Activated CD4-positive, alpha-beta T cell treated with anti-CD3 and anti-CD28 coated beads, Interleukin-2, Interleukin-6, amounts not matched to agents 100 ng/mL and 50 ng/mL, durations not matched to agents 16 hours and 8 hours (primary cell): ENCODE data around the gene LRP2.
"Not testable (repeated sequence)": the region's sequence is repeated elsewhere in the genome, so short reads cannot be mapped to it uniquely, and the experiment has no call there.

Experiments used
- DNase-seq: peaks from one replicate; pipeline ENCODE4 v3.0.0-alpha.2; 2020

LRP2 gene

DNA sequence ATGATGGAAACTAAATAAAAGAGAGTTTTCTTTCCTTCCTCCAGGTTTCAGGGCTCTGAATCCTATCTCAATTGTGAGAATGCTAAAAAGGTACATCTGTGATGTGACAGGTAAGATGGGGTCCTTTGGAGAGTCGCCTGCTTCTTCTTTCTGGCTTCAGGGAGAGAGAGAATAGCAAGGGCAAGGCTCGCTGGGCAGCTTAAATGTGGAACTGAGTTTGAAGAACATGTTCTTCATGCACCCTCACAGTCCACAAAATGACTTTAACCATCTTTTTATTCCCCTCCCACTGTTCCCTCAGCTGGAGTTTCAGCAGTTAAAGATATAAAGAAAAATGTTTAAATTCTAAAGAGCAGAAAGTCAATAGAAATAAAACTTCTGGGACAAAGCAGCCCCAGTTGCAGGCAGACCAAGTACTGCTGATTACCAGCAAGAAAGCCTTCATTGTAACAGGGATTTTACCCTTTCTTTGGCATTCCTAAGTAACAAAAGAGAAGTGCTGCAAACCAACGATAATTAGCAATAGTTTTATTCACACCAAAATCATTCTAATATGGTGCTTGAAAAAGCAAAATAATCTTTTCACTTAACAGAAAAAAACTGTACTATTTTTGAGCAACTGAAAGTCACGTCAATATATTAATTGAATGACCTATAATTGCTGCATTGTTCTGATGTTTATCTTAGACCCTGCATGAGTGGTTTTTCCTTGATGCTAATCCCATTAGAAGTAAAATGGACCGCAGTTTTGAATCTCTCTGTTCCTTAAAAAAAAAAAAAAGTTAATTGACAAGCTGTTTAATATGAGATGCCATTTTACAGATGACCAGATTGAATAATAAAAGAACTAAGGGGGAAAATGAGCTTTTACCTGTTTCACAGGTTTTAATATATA, 61.5 kb downstream of the LRP2 start:
- no peak for DNase-seq

DNA sequence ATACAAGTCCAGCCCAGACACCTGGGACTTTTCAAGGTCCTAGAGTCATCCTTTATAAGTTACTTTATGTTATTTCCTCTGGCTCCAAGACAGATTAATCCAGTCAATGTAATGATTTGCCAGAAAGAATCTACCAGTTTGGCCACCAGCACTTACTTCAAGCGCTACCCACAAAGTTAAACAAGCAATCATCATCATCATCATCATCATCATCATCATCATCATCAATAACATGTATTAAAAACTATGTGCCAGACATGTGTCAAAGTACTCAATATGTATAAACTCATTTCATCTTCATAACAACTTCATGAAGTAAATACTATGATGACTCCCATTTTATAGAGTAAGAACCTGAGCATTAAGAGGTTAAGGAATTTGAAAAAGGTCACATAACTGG, 64.3 kb downstream of the LRP2 start:
- no peak for DNase-seq

DNA sequence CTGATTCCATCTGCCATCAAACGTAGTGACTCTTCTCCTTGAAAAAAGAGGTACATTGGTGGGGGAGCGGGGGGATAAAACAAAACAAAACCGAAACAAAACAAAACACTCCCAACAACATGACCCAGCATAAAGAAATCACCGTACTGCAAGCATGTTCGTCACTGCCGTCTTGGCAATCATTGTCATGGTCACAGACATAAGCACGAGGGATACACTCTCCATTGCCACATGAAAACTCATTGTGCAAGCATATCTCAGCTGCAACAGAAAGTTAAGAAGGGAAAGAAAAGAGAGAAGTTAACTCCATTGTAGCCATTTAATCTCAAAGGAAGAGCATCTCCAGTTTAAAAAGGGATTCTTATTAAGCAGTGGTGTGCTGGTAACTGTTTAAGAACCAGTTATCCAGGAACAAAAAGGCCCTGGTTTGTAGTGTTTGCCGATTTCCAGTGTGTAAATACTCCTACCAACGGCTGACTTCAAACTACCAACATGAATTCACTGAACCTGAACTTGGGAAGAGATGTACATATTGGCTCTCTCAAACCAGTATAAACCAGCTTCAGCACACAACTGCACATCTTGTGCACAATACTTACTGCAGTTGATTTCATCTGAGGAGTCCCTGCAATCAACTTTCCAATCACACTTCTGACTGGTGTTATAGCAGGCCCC, 68.2 kb downstream of the LRP2 start:
- DNase-seq = no peak

DNA sequence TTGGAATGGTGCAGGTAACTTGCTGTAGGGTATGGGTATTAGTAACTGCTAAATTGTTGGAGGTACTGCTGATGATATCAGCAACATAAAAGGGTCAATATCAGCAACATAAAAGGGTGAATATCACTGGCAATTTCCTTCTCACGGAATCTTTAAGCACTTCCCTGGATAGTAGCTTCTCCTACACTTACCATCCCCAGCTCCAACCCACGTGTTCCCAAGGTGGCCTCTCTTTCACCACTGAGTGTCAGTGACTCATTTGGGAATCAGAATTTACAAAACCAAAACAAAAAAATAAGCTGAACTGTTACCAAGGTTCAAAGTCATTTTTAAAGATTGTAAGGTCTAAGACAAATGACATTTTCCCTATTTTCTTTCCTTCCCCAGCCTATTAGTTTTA, 70.8 kb downstream of the LRP2 start:
- no peak for DNase-seq

DNA sequence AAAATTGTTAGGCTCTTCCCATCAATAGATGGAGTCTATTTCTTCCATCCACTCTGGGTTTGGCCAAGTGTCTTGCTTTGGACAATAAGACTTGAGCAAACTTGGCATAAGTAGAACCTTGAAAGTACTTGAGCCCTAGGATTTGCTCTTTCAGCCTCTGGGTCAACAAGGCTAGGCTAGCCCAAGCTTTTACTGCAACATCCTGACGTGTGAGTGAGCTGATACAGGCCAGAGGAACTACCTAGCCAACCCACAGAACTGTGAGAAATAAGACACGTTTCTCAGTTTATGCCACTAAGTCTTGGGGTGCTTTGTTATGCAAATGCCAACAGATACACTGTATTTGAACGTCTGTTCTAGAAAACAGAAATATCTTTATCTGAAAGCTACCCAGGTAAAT, 71.9 kb downstream of the LRP2 start:
- DNase-seq = no peak

DNA sequence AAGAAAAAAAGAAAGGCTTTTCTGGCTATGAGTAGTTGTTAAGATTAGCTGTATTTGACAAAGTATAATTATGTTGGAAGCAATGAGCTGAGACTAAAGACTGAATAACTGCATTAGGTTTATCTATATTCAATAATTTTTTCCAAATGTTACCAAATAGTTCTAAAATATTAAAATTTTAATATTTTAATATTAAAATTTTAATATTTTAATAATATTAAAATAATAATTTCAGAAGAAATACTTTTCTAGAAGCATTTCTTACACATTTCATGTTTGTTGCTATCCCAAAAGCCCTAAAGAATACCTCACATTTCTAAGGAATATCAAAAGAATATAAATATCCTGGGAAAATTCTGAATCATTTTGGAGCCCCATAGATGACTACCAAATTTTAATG, 74.7 kb downstream of the LRP2 start:
- DNase-seq = no peak

DNA sequence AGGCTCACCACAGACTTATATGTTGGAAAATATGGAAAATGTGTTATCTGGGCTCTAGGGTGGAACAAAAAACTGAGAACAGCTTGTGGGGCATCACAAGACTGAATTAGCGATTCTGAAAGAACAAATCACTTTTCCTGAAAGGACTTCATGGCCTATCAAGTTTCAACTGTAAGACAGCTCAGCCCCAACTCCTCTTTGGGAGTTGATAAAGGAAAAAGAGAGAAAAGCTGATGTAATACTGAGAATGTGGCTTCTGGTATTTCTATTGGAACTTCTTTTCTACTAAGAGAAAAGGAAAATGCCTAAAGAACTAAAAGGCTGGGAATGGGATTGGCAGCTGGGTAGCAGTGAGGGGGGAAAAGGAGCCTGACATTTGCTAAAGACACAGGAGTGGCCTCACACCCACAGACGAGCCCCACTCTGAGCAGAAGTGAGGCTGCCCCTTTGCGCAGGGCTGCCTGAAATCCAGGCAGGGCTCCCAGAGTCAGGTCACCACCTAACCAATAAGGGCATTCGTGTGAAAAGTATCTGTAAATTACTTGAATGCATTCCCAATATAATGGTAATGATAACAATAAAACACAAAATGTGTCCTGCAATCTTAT, 75.6 kb downstream of the LRP2 start:
- no peak for DNase-seq

DNA sequence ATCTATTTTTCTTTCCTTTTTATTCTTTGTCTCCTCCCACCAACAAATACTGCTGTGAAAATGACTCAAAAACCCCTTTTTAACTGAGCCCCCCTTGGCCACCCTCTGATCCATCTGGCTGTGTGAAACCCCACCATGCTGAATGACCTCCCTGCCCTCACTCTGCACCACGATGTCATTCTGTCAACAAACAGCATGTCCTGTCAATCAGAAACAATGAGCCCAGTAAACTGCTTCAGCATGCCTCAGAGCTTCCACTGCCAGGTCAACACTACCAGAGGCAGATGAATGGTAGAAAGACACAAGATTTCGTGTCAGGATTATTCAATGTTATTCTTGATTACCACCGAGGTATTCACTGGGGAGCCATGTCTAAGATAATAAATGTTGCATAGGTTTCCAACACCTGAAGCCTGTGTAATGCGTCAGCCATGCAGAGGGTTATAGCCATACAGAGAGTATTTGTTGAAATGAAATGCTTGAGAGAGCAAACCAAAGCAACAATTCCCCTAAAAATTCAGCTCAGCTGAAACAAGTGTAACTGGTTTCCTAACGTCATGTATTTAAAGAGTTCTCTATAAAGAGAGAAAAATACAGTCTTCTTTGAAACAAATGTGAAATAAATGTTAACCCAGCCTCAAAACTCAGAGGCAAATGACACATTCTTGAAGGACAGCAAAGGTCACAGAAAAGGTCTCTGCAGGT, 76.7 kb downstream of the LRP2 start:
- no peak for DNase-seq

DNA sequence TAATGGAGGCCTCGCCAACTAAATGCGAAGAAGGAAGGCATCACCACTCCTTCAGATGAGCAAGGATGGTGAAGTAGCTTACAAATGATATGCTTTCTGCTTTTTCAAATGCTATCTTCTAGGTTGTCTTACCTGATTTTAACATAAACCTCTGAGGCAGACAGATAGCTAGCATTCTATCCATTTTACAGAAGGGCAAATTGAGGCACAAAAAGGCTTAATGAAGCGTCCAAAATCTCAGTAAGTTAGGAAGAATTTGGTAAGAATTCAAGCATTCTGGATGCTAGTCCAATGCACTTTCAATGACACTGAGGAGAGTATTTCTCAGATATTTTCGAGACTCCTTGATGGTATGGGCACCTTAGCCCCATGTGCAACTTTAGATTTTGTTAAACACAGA, 81.8 kb downstream of the LRP2 start:
- no peak for DNase-seq

DNA sequence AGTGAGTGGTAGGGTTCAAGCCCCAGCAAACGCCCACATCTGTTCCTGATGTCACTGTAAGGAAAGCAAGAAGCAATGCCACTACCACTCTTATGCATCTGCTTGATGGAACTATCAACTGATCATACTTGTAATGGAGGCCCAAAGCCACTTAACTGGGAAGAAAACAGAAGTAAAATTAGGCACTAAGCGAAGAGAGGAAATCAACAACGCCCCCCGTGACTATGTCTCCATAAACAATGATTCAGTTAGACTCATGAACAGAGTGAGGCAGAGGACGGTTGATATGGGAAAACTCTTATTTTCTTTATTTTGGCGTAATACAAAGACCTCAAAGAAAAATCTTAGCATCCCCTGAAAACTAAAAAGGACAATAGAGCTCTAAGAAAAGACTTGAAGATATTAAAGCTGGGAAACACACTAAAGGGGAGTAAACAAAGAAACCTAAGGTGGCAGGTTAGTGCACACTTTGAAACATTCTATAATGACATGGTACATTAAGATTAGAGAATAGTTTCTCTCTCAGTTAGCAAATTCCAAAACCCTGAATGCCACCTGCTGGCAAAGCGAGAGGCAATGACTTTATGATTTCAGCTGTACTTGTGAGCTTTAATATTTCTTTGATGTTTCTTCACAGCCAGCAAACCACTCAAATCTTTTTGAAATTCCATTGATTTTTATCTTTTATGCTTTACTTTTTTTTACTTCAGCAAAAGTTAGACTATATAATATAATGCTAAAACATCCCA, 86.5 kb downstream of the LRP2 start:
- no peak for DNase-seq

DNA sequence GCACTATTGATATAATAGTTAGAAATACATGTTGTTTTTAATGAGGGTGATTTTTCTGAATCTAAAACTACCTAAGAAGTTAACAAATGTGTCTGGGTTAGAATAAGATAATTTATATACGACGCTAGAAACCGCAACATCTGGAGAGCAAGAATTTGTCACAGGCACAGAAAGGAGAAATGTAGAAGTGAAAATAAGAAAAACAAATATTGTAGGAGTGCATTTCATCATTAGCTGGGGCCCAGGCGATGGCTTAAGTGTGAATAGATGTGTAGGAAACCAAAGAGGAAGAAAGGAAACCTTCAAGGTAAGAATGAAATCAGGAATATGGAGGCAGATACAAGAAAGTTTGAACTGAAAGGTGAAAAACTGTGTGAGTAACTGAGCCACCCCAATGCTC, 90.3 kb downstream of the LRP2 start:
- no peak for DNase-seq

DNA sequence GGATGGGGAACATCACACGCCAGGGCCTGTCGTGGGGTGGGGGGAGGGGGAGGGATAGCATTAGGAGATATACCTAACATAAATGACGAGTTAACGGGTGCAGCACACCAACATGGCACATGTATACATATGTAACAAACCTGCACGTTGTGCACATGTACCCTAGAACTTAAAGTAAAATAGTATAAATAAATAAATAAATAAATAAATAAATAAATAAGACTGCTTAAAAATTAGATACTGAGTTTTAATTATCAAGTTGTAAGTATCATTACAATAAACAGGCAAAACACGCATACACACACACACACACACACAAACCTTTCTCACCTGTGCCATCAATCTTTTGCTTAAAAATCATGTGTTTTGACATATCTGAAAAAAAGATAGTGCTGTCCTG, 91.8 kb downstream of the LRP2 start:
- DNase-seq = not testable (repeated sequence)

DNA sequence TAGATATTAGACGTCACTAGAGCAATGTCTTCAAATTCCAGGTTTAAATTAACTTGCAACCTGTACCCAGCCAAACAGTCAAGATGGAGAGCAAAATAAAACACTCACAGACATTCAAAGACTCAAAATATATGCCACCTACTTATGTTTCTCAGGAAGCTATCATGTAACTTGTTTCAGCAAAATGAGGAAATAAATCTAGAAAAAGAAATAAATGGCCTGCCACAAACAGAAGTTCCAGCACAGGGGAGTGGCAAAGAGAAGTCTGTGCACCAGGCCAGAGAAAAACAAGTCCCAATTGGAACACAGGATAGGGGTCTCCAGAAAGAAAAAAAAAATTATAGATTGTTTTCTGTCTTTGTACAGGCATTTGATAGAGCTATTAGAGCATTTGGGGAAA, 96.7 kb downstream of the LRP2 start:
- DNase-seq = no peak

DNA sequence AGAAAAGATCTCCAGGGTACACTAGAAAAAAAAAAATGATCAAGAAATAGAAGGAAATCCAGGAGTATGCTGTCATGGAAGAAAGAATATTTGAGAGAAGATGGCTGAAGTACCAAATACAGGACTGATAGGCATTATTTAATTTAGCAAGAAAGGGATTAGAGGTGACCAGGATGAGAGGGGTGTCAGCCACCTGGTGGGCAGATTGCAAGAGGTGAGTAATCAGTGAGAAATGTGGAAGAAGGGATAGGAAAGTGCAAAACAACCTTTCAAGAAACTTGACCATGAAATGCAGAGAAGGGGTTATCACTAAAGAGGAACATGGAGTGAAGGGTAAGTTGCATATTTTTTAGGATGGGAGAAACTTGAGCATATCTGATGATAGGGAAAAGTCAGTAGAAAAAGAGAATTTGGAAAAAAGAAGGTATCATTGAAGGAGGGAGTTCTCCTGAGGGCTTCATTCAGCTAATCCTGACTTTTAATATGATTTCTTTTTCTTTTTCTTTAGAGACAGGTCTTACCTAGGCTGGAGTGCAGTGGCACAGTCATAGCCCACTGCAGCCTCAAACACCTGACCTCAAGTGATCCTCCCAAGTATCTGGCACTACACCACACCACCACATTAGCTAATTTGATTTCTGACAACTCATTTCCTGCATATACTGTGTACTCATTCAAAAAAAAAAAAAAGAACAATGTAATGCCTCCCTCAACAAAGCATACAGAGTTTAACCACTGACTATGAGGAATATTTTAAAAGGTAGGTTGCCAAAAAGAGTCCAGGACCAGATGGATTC, 101.3 kb downstream of the LRP2 start:
- no peak for DNase-seq

DNA sequence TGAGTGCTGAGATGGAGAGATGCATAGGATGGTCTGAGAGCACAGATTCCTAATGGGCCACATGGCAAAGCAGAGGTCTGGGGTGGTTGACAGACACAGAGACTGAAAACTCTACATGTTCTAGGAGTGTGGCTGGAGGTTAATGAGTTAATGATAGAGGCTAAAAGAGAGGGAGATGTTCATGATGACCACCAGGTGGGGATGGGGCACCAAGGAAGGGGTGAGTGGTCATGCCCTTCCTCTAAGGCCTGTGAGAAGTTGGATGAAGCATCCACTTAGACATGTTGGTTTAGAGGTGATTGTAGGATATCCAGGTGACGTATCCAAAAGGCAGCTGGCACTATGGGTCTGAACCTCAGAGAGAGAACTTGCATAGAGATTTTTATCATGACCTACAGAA, 102.1 kb downstream of the LRP2 start:
- DNase-seq = no peak

DNA sequence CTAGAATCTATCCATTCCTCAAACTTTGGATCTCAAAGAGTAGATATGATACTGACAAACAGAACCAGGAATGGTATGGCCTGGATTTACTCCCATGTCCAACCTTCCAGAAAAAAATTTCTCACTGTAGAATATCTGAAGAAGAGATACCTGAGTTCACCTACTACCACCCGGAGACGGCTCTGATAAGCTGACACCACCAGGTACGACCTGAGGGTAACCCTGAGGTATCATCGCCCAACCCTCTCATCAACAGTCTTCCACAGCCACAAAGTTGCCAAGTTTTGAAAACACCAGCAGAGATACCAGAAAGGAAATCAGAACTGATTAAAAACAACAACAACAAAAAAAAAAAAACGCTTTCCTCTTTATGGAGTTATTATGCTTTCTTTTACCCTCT, 102.9 kb downstream of the LRP2 start:
- no peak for DNase-seq

DNA sequence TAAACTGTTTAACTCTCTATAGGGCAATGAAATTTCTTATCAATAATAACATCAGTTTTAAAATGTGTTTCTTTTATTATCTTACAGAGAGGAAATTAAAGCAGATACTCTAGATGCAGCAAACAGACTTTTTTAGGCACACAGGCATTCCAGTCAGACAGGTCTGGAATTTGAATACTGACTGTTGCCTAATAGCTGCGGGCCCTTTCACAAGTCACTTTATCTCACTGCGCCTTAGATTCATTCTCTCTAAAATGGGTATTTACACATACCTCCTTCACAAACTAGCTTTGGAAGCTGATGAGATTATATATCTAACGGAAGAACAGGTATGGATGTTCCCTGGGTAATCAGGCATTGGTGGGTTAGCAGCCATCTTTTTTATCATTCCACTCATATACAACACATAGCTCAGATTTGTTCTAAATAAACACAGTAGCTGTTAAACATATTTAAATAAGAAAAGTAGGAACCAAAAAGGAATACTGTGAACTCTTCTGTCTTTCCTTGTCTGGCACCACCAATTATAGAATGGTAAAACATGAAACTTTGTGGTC, 104.2 kb downstream of the LRP2 start:
- no peak for DNase-seq

DNA sequence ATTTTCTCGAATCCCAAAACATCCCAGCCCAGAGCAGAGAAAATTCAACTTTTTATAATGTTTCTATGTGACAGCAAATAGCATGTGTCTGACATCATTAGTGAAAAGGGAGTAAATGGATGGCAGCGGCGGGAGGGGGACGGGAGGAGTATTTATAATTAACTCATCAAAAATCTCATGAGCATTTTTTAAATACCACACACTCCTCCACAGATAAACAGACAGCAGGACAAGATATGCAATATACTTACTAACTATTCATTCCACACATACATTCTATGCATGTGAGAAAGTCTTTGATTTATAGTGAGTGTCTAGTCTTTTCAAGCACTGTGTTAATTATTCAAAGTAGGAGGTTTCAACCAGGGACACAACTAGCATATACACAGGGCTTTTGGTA, 107.6 kb downstream of the LRP2 start:
- no peak for DNase-seq

DNA sequence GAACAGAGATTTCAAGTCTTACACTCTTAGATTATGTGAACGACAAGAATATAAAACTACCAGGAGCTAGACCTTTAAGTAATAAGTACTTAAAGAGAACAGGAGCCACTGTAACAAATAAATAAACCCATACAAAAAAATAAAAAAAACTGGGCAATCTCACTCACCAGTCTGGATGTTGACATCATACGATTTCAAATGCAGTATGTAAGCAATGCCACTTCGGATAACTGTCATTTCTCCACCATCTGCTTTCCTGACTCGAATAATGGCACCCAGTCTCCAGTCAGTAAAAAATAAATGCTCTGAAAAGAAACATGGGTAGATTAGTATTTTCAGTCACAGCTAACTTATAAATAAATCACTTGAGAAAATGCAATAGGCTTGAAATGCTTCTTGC, 115.1 kb downstream of the LRP2 start:
- DNase-seq = no peak

DNA sequence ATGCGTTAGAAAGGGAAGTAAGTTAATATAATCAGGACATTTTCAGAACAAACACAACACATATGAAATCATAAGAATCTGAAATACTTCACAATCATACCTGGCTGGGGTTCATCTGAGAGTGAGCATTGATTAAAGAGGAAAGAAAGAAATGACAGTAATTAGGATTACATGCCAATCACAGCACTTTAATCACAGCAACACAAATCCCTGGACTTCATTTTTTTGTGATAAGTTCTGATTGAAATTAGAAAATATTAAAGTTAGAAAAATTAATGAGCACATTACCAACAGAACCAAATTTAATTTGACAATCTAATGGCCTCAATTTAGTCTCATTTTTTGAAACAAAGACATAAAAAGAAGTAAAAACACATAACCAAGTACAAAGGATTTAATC, 121.9 kb downstream of the LRP2 start:
- DNase-seq = no peak

DNA sequence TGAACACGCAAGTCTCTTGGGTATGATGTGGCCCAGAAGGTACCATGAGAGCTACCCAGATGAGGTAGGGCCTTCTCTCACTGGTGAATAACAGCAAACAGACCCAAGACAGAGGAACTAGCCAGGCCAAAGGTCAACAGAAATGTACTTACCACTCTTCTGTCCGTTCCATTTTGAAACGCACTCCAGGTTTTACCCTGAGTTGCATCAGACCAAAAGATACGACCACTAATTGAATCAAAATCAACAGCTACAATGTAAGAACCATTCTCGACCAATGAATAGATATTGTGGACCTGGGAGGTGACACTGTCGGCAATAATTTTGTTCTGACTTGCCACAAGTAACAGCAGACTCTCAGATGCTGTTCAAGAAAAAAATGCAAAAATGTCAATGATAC, 124.4 kb downstream of the LRP2 start:
- DNase-seq = no peak

DNA sequence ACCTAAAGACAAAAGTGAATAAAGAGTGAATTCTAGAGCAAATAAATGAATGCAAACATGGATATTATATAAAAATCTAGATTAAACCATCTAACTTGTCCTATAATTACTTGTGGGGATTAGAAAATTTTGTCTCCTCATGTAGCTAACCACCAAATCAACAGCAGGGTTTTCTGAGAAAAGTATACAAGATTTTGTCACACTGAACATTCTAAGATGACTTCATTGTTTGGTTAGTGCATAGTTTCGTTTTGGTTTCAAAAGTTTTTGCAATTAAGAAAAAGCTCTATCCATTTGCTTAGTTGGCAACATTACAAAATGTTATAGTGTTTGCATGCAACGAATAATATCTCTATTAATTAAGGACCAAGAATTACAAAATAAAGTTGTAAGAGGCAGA, 125.0 kb downstream of the LRP2 start:
- no peak for DNase-seq
